Astrocyte of the spinal cord (primary cell): ENCODE results near the gene POFUT1.

ENCODE experiments used
- DNase-seq: peaks from one replicate; pipeline ENCODE4 v3.0.0; 2011; ENCODE audit warnings: low read depth, low spot score
- H3K4me3 ChIP-seq: 2 replicates; pipeline ENCODE4 v1.5.1; 2011; ENCODE audit warnings: low read depth, mild to moderate bottlenecking, low read length, moderate library complexity
- CTCF ChIP-seq: IDR thresholded peaks from 2 replicates; pipeline ENCODE4 v1.5.1; 2012; ENCODE audit warnings: low read depth, mild to moderate bottlenecking, low read length, inconsistent platforms
- in situ Hi-C: cut with HindIII; loops from 2 replicates; pipeline ENCODE4 v1.10.0; 2017; ENCODE audit warnings: low sequenced_read_pairs

The POFUT1 gene

GRCh38 chr20:32235331-32236047 is 27.8 kb downstream of the POFUT1 start:
- DNase-seq: no peak
- in situ Hi-C loops: no loop called here
- no peak overlapping the region for H3K4me3 ChIP-seq
- TF ChIP-seq CTCF: no peak

GRCh38 chr20:32236048-32236533 is 28.4 kb downstream of the POFUT1 start:
- in situ Hi-C loops: no loop called here
- DNase-seq: no peak
- TF ChIP-seq CTCF: no peak
- no peak overlapping the region for H3K4me3 ChIP-seq

- no peak for DNase-seq
- no peak for TF ChIP-seq CTCF
- no peak overlapping the region for H3K4me3 ChIP-seq
- in situ Hi-C loops: no loop called here
These were observed 29.1 kb downstream of the POFUT1 start for GRCh38 chr20:32236819-32237218.

- TF ChIP-seq CTCF: no peak
- no peak overlapping the region for H3K4me3 ChIP-seq
- in situ Hi-C loops: no loop called here
- no peak for DNase-seq
These were observed 29.7 kb downstream of the POFUT1 start for GRCh38 chr20:32237419-32237818.

GRCh38 chr20:32238483-32239425 is 31.1 kb downstream of the POFUT1 start:
- DNase-seq: no peak
- in situ Hi-C loops: no loop called here
- no peak overlapping the region for H3K4me3 ChIP-seq
- no peak for TF ChIP-seq CTCF

GRCh38 chr20:32240205-32240604 is 32.5 kb downstream of the POFUT1 start:
- no peak for DNase-seq
- in situ Hi-C loops: no loop called here
- no peak overlapping the region for H3K4me3 ChIP-seq
- TF ChIP-seq CTCF: no peak
